CD4-positive, alpha-beta T cell treated with Interleukin-15 for 4 hours (primary cell): ENCODE measurements around the gene LASP1.

Experiments used
- DNase-seq: peaks from one replicate; pipeline ENCODE4 v3.0.0-alpha.2; 2020; ENCODE audit warnings: low spot score

Gene LASP1

GRCh38 chr17:38886643-38887010, 16.8 kb downstream of the LASP1 start:
- DNase-seq: no peak

DNA sequence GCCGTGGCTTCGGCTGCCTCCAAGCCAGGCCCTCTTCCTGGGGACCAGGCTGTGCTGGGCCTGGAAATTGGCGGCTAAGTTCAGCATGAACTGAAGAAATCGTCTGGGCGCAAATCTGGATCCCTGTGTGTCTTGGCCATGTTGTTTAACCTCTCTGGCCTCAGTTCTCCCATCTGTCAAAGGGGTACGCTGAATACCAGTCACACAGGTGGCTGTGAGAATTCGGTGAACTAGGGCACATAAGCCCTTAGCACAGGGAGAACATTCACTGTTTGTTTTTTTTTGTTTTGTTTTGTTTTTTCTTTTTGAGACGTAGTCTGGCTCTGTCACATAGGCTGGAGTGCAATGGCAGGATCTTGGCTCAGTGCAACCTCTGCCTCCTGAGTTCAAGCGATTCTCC, 19.0 kb downstream of the LASP1 start:
- no peak for DNase-seq

- DNase-seq: no peak
These were observed 20.0 kb downstream of the LASP1 start for GRCh38 chr17:38889745-38890409.

GRCh38 chr17:38890410-38890746, 20.5 kb downstream of the LASP1 start:
- no peak for DNase-seq

DNA sequence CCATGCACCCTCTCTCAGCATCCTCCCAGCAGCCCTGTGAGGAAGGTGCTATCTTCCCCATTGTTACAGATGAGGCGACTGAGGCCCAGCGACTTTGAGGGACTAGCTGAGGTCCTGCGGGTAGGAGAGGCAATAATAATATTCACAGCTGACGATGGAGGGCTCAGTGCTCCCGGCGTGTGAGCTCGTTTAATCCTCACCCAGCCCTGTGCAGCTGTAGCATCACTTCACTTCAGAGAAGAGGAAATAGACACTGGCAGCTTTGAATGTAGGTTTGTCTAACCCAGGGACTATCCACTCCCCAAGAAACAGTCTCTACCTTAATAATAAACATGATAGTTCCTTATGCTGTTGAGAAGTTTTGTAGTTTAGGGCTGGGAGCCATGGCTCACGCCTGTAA, 21.6 kb downstream of the LASP1 start:
- no peak for DNase-seq

DNA sequence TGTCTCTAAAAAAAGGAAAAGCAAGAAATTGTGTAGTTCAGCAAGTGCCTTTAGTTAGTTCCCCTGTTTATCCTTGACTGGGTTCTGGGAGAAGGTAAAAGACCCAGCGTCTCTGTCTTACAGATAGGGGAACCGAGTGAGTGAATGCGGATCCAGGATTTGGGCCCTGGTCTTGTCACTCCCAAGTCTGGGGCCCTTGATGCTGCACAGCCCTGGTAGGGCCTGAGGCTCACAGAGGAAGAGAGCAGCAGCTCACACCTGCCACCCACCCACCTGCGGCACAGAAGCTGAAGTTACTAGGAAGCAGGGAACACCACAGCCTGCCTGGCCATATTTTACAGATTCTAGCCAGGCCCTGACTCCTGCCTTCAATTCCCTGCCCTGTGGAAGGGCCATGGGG, 22.2 kb downstream of the LASP1 start:
- no peak for DNase-seq

- no peak for DNase-seq
These were observed 22.8 kb downstream of the LASP1 start for GRCh38 chr17:38892620-38893019.

- no peak for DNase-seq
These were observed 23.3 kb downstream of the LASP1 start for GRCh38 chr17:38893113-38893512.

DNA sequence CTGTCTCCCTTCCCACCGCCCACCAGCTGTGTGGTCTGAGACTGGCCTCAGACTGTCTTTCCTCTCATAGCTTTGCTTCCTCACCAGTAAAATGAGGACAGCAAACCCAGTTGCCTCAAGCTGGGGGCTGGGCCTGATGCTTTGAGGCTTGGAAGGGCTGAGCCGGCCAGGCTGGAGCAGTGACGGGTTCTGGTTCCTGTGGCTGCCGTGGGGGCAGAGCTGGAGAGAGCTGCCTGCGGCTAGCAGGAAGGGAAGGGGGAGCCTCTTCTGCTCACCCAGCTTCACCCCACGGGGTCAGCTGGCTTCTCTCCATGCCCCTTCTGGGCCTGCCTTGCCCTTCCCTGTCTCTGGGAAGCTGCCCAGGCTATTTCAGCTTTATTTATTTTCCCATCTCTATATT, 23.7 kb downstream of the LASP1 start:
- no peak for DNase-seq

DNA sequence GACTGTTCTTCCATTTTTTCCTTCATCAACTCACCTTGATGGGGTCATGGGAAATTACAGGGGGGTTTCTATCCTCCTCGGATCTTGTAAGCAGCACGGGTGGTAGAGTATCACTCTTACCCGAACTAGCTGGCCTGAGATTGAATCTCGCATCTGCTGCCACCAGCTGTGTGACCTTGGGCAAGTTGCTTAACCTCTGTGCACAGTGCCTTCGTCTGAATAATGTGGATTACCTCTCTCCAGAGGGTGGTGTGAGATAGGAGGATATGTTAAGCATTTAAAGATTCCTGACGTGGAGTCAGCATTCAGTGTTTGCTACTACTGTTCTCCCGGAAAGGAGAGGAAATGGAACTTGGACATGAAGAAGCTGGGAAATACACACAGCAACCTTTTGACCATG, 24.4 kb downstream of the LASP1 start:
- DNase-seq: no peak

DNA sequence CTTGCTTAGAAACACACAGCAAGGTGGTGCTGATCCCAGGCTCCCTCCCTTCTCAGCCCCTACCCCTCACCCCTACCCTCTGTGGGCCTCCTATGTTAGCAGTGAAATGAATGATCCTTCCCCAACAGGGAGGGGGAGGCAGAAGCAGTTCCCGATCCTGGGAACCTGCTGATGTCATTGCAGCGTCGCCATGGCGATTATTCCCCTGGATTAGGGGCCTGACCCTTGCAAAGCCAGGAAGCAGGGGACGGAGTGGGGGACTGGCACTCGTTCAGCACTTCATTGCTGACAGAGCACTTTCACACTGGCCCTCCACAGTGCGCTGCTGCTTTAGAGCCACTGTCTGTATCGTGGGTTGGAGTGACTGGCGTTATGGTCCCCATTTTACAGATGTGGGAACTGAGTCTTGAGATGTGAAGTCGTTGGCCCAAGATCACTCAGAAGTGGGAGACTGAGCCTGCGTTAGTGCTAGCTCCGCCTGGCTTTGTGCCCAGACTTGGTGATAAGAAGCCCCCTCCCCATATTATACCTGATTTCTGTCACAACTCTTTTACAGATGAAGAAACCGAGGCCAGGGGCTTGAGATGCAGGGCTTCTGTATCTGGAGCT, 26.6 kb downstream of the LASP1 start:
- DNase-seq: no peak

GRCh38 chr17:38897176-38897575, 27.3 kb downstream of the LASP1 start:
- DNase-seq: no peak

DNA sequence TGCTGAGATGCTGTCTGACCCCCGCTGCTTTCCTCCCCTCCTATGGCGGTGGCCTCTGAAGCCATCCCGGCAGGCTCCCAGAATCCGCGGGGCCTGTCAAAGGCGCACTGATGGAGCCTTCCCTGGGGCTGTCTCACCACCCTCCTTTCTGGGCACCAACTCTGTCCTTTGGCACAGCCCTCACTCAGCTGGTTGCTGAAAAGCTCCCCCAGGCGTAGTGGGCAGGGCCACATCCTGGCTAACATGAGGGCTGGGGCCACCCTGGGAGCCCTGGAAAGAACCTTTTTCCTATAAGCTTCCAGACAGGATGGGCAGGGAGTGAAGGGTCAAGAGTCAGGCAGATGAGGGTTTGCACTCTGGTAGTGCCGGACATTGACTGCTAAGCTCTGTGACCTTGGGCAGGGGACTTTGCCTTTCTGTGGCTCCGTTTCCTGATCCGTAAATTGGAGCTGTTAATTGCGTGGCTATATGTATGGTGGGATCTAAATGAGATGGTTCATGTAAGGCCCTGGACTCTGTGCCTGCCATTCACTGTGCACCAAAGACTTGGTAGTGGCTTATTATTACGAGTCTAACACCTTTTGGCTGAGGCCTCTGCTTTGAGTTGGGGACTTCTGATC, 27.9 kb downstream of the LASP1 start:
- no peak for DNase-seq

DNA sequence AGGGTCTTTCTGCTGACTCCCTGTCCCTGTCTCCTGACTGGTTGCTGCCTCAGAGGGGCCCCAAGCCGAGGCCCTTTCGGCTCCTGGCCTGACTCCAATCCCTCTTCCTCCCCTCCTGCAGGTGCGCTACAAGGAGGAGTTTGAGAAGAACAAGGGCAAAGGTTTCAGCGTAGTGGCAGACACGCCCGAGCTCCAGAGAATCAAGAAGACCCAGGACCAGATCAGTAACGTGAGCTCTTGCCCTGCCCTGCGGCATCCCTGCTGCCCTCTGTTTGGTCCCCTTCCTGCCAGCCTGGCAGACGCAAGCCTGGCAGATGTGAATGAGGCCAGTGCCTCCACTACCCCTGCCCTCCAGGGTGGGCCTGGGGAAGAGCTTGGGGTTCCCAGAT, 28.4 kb downstream of the LASP1 start:
- no peak for DNase-seq

DNA sequence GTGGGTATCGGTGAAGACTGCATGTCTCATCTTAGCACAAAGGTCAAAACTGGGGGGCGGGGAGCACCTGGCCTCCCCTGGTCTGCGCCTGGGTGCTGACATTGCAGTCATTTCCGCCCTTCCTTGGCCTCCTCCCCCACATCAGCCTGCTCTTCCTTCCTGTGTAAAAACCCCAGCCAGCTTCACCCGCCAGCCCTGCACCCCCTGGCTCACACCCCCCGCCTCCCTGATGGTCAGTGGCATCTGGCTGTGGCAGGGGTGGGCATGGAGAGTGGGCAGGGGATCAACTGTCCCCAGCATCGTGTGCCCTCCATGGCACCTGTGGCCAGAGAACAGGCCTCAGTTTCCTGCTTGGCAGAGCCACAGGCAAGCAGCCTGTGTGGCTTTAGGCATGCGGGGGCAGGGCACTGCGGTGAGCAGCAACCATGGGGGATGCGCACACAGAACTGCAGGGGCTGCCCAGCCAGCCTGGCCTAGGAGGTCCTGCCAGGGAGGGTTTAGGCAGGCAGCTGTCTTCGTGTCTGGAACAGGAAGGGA, 29.0 kb downstream of the LASP1 start:
- DNase-seq: peak; percentile 85

GRCh38 chr17:38899421-38899820, 29.6 kb downstream of the LASP1 start:
- no peak for DNase-seq

DNA sequence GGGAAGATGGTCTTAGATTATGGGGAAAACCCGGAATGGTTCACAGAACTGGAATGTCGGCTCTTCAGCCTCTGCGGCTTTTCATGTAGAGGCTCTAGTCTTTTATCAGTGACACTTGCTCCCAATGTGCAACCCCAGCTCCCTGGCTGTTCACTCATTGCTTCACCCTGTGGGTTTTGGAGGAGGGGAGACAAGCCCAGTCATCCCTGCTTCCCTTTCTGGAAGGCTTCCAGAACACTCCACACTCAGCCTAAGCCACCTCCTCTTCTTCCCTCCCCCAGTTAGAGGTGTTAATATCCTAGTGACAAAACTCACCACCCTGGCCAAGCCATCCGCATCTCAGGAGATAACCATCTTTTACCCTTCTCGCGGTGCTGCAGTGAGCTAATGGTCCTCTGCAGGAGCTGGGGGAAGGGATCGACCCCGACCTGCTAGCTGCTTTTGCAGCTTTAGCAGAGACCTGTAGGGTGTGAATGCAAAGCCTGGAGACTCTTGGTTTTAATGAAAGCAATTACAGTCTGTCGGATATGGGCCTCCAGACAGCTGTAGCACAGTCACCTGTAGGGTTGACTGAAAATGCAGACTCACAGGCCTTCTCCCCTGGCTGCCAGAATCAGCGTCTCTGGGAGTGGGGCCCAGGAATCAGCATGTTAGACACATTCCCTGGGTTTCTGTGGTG, 31.3 kb downstream of the LASP1 start:
- DNase-seq: peak; percentile 54

GRCh38 chr17:38903404-38903803, 33.5 kb downstream of the LASP1 start:
- DNase-seq: no peak

- DNase-seq: no peak
These were observed 35.0 kb downstream of the LASP1 start for GRCh38 chr17:38904892-38905291.

DNA sequence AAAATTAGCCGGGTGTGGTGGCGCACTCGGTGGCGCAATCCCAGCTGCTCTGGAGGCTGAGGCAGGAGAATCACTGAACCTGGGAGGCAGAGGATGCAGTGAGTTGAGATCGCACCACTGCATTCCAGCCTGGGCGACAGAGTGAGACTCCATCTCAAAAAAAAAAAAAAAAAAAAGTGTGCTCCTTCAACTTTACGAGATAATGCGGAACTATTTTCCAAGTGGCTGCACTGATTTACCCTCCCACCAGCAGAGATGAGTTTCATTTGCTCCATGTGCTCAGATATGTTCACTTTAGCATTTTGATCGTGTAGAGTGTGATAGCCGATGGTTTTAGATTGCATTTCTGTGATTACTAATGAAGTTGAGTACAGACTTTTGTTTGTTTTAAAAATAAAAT, 35.5 kb downstream of the LASP1 start:
- DNase-seq: no peak

- no peak for DNase-seq
These were observed 36.8 kb downstream of the LASP1 start for GRCh38 chr17:38906460-38907228.

- DNase-seq: no peak
These were observed 38.2 kb downstream of the LASP1 start for GRCh38 chr17:38907930-38908675.
